Activated T-cell treated with anti-CD3 and anti-CD28 coated beads, Interleukin-2, amount 50 U/mL, for 4 hours (primary cell): ENCODE measurements around the gene SOX8. TPM values are rescaled to one million over a fixed set of nuclear protein-coding genes. Genes with fewer than 3 reads are reported as not detected.
"Not testable (repeated sequence)": the region's sequence is repeated elsewhere in the genome, so short reads cannot be mapped to it uniquely, and the experiment has no call there.

Experiments used
- ATAC-seq, 2 donors: fragments of 200-7000 bp; cut with Tn5 transposase; one replicate each; pipeline ENCODE4 v1.10.0; 2021
- DNase-seq: peaks from one replicate; pipeline ENCODE4 v3.0.0-alpha.2; 2020
- H3K27me3 Mint-ChIP-seq: one replicate; pipeline ENCODE4 v1.8.0; 2021; ENCODE audit warnings: low read depth, mixed read lengths
- H3K36me3 Mint-ChIP-seq: one replicate; pipeline ENCODE4 v1.8.0; 2022; ENCODE audit warnings: mixed read lengths; ENCODE audit not compliant: insufficient read depth
- H3K4me1 Mint-ChIP-seq: one replicate; pipeline ENCODE4 v1.8.0; 2021; ENCODE audit warnings: low read depth, mixed read lengths
- H3K4me3 Mint-ChIP-seq: one replicate; pipeline ENCODE4 v1.8.0; 2021; ENCODE audit warnings: mild to moderate bottlenecking, moderate library complexity, mixed read lengths
- H3K9me3 Mint-ChIP-seq: one replicate; pipeline ENCODE4 v1.8.0; 2021; ENCODE audit warnings: mixed read lengths
- total RNA-seq, 3 donors: library from RNA; stranded (reverse); gene quantifications; one replicate each; pipeline ENCODE4 v1.2.1, GENCODE V29; 2021

SOX8 gene
- total RNA-seq, 3 donors from 2014 or later, result 2.6 to 4.0 (median 3.5) TPM

GRCh38 chr16:947255-947921 is 34.2 kb upstream of the SOX8 start:
- no peak for DNase-seq
- peaks cover 13% of the 10 kb centered on the region for H3K9me3 Mint-ChIP-seq
- no peak for ATAC-seq
- H3K4me1 Mint-ChIP-seq, result peaks cover under 1% of the 10 kb centered on the region
- H3K36me3 Mint-ChIP-seq, result peaks cover 38% of the 10 kb centered on the region
- H3K4me3 Mint-ChIP-seq, result no peak overlapping the region
- H3K27me3 Mint-ChIP-seq, result no peaks in the 10 kb centered on the region

GRCh38 chr16:947922-948303 is 33.7 kb upstream of the SOX8 start:
- not testable (repeated sequence) for H3K27me3 Mint-ChIP-seq, H3K4me1 Mint-ChIP-seq, H3K9me3 Mint-ChIP-seq, H3K4me3 Mint-ChIP-seq, ATAC-seq, DNase-seq
- H3K36me3 Mint-ChIP-seq, result peaks cover 36% of the 10 kb centered on the region

DNA sequence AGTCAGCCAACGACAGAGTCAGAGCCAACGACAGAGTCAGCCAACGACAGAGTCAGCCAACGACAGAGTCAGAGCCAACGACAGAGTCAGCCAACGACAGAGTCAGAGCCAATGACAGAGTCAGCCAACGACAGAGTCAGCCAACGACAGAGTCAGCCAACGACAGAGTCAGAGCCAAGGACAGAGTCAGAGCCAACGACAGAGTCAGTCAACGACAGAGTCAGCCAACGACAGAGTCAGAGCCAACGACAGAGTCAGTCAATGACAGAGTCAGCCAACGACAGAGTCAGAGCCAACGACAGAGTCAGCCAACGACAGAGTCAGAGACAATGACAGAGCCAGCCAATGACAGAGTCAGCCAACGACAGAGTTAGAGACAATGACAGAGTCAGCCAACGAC is 32.8 kb upstream of the SOX8 start:
- H3K4me3 Mint-ChIP-seq, H3K4me1 Mint-ChIP-seq: not testable (repeated sequence)
- H3K36me3 Mint-ChIP-seq, result peaks cover 34% of the 10 kb centered on the region

GRCh38 chr16:950733-951573 is 30.6 kb upstream of the SOX8 start:
- H3K4me3 Mint-ChIP-seq, DNase-seq, ATAC-seq: not testable (repeated sequence)

More for the DNA sequence above, 32.8 kb upstream of the SOX8 start:
- not testable (repeated sequence) for DNase-seq, H3K27me3 Mint-ChIP-seq, H3K9me3 Mint-ChIP-seq, ATAC-seq

DNA sequence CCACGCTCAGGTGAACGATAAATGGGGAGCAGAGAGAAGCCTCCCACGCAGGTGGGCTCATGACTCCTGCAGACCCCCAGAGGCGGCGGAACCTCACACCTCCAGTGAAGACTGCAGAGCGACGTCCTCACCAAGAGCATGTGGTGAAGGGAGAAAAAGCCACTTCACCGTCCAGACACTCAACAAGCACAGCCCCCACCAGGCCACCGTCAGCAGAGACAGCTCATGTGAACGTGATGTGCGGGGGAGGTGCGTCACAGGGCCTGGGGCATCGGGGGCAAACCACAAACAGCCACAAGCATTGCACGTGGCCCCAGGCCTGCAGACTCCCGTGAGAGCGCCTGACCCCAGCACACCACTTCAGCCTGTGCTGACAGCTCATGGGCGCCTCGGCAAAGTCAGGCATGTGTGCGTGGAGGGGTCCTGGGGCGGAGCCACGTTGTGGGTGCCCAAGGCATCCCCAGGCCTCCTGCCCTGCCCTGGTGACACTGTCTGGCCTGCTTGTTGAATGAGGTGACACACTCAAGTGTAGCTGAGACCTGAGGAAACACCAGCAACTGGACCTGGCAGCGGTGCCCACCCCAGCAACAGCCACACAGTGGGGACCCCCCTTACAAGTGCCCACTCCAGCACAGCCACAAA is 29.8 kb upstream of the SOX8 start:
- Mint-ChIP-seq H3K27me3 (no peaks in the 10 kb centered on the region), H3K36me3 (peaks cover 25% of the 10 kb centered on the region), H3K9me3 (no peaks in the 10 kb centered on the region), H3K4me3 (no peak overlapping the region), H3K4me1 (peaks cover 7% of the 10 kb centered on the region)
- DNase-seq (no peak), ATAC-seq (no peak)

More at GRCh38 chr16:950733-951573, 30.6 kb upstream of the SOX8 start:
- not testable (repeated sequence) for H3K27me3 Mint-ChIP-seq, H3K4me1 Mint-ChIP-seq, H3K9me3 Mint-ChIP-seq
- H3K36me3 Mint-ChIP-seq, result peaks cover 26% of the 10 kb centered on the region

DNA sequence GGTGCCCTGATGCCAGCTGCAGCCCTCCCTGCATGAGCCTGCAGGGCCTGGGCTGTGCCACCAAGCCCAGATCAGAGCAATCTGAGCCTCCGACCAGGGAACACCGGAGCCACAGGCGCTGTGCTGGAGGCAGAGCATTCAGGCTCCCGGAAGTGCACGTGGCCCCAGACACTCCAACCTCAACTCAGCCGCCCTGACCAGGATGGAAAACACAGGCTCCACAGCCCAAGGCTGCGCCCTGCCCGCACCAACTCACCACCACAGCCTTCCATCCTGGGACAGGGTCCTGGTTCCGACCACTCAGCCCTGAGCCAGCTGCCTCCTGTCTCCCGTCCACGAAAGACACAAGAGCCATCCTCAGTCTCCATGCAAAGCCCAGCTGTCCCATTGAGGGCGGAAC is 29.2 kb upstream of the SOX8 start:
- H3K4me3 Mint-ChIP-seq, result no peak overlapping the region

GRCh38 chr16:953818-954217 is 27.8 kb upstream of the SOX8 start:
- not testable (repeated sequence) for H3K4me3 Mint-ChIP-seq, DNase-seq, ATAC-seq, H3K27me3 Mint-ChIP-seq, H3K9me3 Mint-ChIP-seq
- H3K36me3 Mint-ChIP-seq, result peaks cover 18% of the 10 kb centered on the region
- H3K4me1 Mint-ChIP-seq, result peaks cover 11% of the 10 kb centered on the region

More for the DNA sequence above, 29.2 kb upstream of the SOX8 start:
- DNase-seq, result no peak
- Mint-ChIP-seq H3K4me1 (peaks cover 8% of the 10 kb centered on the region), H3K27me3 (no peaks in the 10 kb centered on the region), H3K36me3 (peaks cover 24% of the 10 kb centered on the region), H3K9me3 (no peaks in the 10 kb centered on the region)
- no peak for ATAC-seq

DNA sequence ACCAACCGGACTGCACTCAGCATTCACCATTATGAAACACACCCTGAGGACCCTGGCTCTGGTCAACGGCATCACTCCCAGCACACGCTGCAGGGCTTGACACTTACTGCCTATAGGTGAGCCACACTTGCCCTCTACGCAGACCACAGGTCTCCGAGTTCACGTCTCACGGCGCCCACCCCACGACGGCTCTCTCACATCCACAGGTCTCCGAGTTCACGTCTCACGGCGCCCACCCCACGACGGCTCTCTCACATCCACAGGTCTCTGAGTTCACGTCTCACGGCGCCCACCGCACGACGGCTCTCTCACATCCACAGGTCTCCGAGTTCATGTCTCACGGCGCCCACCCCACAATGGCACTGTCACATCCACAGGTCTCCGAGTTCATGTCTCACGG is 25.8 kb upstream of the SOX8 start:
- not testable (repeated sequence) for DNase-seq, H3K9me3 Mint-ChIP-seq, H3K4me3 Mint-ChIP-seq, H3K27me3 Mint-ChIP-seq, ATAC-seq
- Mint-ChIP-seq H3K36me3 (peaks cover 18% of the 10 kb centered on the region), H3K4me1 (peaks cover 13% of the 10 kb centered on the region)

DNA sequence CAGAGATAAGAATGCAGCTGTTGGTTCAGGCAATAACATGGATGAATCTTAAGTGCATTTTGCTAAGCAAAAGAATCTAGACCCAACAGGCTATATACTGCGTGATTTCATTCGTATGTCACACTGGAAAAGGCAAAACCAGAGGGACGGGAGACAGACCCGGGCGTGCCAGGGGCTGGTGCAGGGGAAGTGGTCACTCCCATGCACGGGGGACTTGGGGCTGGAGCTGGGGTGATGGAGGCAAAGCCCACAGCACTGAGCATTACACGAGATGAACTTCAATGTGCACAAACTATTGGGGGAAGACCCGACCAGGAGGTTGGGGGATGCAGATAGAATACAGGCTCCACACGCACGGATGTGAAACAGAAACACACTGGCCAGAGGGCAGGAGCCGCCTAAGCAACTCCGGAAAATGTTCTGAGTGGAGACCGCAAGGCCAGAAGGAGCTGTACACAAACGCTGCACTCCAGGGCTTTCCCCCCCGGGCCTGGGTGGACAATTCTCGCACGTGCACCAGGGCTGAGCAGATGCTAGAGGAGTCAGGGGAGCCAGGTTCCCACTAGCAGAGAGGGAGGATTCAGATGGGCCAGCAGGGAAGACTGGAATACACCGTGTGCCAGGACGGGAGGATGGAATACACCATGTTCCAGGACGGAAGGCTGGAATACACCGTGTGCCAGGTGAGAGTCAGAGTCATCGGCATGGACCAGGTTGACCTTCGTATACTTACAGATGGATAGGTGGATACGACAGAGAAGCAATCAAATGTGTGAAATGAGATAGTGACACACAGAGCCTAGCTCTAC is 22.1 kb upstream of the SOX8 start:
- Mint-ChIP-seq H3K4me3 (no peak overlapping the region), H3K9me3 (no peaks in the 10 kb centered on the region), H3K27me3 (no peaks in the 10 kb centered on the region)

GRCh38 chr16:962366-962765 is 19.2 kb upstream of the SOX8 start:
- H3K4me3 Mint-ChIP-seq, result no peak overlapping the region

More for the DNA sequence above, 22.1 kb upstream of the SOX8 start:
- H3K36me3 Mint-ChIP-seq, result peaks cover 4% of the 10 kb centered on the region
- peaks cover 25% of the 10 kb centered on the region for H3K4me1 Mint-ChIP-seq
- ATAC-seq (no peak), DNase-seq (no peak)

GRCh38 chr16:962901-963814 is 18.4 kb upstream of the SOX8 start:
- H3K27me3 Mint-ChIP-seq, result no peaks in the 10 kb centered on the region
- no peak for ATAC-seq
- peaks cover 13% of the 10 kb centered on the region for H3K36me3 Mint-ChIP-seq
- DNase-seq, result no peak
- peaks cover 33% of the 10 kb centered on the region for H3K4me1 Mint-ChIP-seq
- H3K9me3 Mint-ChIP-seq, result no peaks in the 10 kb centered on the region
- H3K4me3 Mint-ChIP-seq, result peak overlapping the region; percentile 77

More at GRCh38 chr16:962366-962765, 19.2 kb upstream of the SOX8 start:
- DNase-seq, result no peak
- H3K9me3 Mint-ChIP-seq, result no peaks in the 10 kb centered on the region
- no peak for ATAC-seq
- peaks cover 13% of the 10 kb centered on the region for H3K36me3 Mint-ChIP-seq
- H3K4me1 Mint-ChIP-seq, result peaks cover 34% of the 10 kb centered on the region
- H3K27me3 Mint-ChIP-seq, result no peaks in the 10 kb centered on the region

DNA sequence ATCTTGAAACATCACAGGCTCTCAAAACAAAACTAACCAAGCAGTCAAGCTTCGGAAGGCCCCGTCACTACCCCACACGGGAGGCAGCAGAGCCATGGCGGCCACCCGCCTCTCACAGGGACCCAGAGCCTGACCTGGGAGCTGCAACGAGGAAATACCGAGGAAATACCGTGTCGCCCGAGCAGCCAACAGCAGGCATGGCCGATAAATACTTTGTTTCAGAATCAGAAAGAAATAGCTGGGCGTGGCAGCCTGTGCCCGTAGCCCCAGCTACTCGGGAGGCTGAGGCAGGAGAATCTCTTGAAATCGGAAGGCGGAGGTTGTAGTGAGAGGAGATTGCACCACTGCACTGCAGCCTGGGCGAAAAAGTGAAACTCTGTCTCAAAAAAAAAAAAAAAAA is 17.7 kb upstream of the SOX8 start:
- peaks cover 41% of the 10 kb centered on the region for H3K4me1 Mint-ChIP-seq
- no peak for DNase-seq
- peak in 1 of 2 donors; percentile 54 for ATAC-seq

More for the DNA sequence above, 17.7 kb upstream of the SOX8 start:
- Mint-ChIP-seq H3K4me3 (peak overlapping the region; percentile 77), H3K27me3 (no peaks in the 10 kb centered on the region), H3K9me3 (no peaks in the 10 kb centered on the region), H3K36me3 (peaks cover 15% of the 10 kb centered on the region)
